ENCODE measurements around the gene SRL.

DNA sequence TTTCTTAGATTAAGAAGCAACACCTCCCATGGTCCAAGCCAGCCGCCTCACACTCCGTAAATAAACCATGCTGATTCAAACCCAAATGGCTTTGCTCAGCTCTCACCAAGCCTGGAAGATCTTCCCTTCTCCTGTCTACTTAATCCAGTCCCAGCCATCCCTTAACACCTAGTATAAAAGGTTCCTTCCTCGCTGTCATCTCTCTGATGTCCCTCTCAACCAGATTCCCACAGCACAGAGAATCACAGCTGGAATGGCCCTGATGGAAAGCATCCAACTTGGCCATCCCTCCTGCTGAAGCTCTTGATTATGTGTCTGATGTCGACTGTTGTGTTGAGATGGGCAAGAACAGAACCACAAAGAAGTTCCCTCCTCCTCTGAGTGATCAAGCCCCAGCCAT, 75.1 kb downstream of the SRL start:
- TF ChIP-seq, protein P1, sequence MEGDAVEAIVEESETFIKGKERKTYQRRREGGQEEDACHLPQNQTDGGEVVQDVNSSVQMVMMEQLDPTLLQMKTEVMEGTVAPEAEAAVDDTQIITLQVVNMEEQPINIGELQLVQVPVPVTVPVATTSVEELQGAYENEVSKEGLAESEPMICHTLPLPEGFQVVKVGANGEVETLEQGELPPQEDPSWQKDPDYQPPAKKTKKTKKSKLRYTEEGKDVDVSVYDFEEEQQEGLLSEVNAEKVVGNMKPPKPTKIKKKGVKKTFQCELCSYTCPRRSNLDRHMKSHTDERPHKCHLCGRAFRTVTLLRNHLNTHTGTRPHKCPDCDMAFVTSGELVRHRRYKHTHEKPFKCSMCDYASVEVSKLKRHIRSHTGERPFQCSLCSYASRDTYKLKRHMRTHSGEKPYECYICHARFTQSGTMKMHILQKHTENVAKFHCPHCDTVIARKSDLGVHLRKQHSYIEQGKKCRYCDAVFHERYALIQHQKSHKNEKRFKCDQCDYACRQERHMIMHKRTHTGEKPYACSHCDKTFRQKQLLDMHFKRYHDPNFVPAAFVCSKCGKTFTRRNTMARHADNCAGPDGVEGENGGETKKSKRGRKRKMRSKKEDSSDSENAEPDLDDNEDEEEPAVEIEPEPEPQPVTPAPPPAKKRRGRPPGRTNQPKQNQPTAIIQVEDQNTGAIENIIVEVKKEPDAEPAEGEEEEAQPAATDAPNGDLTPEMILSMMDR (IDR thresholded peaks at IDR 0.05; ENCODE audit: poor library complexity): no peak
- TF ChIP-seq EZH2 (IDR thresholded peaks at IDR 0.05; ENCODE audit: borderline replicate concordance): no peak

All from hepatocyte (in vitro differentiated cells).